ENCODE results near the gene HECTD2.
"Not testable (repeated sequence)": the region's sequence is repeated elsewhere in the genome, so short reads cannot be mapped to it uniquely, and the experiment has no call there.

DNA sequence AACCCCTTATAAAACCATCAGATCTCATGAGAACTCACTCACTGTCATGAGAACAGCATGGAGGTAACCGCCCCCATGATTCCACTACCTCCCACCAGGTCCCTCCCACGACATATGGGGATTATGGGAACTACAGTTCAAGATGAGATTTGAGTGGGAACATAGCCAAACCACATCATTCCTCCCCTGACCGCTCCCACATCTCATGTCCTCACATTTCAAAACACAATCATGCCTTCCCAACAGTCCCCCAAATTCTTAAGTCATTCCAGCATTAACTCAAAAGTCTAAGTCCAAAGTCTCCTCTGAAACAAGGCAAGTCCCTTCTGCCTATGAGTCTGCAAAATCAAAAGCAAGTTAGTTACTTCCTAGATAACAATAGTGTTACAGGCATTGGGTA is 150.7 kb downstream of the HECTD2 start:
- TF ChIP-seq, protein P1, sequence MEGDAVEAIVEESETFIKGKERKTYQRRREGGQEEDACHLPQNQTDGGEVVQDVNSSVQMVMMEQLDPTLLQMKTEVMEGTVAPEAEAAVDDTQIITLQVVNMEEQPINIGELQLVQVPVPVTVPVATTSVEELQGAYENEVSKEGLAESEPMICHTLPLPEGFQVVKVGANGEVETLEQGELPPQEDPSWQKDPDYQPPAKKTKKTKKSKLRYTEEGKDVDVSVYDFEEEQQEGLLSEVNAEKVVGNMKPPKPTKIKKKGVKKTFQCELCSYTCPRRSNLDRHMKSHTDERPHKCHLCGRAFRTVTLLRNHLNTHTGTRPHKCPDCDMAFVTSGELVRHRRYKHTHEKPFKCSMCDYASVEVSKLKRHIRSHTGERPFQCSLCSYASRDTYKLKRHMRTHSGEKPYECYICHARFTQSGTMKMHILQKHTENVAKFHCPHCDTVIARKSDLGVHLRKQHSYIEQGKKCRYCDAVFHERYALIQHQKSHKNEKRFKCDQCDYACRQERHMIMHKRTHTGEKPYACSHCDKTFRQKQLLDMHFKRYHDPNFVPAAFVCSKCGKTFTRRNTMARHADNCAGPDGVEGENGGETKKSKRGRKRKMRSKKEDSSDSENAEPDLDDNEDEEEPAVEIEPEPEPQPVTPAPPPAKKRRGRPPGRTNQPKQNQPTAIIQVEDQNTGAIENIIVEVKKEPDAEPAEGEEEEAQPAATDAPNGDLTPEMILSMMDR (IDR thresholded peaks at IDR 0.05): not testable (repeated sequence)
- not testable (repeated sequence) for TF ChIP-seq POLR2A (IDR thresholded peaks at IDR 0.05)
